Esophagus (tissue), 2 donors: ENCODE data around the gene HS3ST5. TPM values are rescaled to one million over a fixed set of nuclear protein-coding genes. Genes with fewer than 3 reads are reported as not detected.
A peak's percentile ranks its signal among the peaks of the same experiment; 100 is the strongest.

Source experiments
- H3K27ac ChIP-seq, 2 donors: one replicate each; pipeline ENCODE4 v1.5.1; 2013; ENCODE audit warnings: low read depth in 2 of 2, mild to moderate bottlenecking in 2 of 2, inconsistent platforms in 1 of 2, low read length in 1 of 2, moderate library complexity in 1 of 2
- H3K27me3 ChIP-seq, 2 donors: one replicate each; pipeline ENCODE4 v1.6.1; 2013; ENCODE audit warnings: low read length in 2 of 2, control low read depth in 1 of 2, mild to moderate bottlenecking in 1 of 2; ENCODE audit not compliant: insufficient read depth in 2 of 2, control insufficient read depth in 1 of 2
- H3K36me3 ChIP-seq, 2 donors: one replicate each; pipeline ENCODE4 v1.6.1; 2013; ENCODE audit warnings: low read length in 1 of 2; ENCODE audit not compliant: control insufficient read depth in 2 of 2, insufficient read depth in 2 of 2
- H3K4me1 ChIP-seq, 2 donors: one replicate each; pipeline ENCODE4 v1.6.1; 2013; ENCODE audit warnings: low read length in 1 of 2; ENCODE audit not compliant: control insufficient read depth in 2 of 2, insufficient read depth in 2 of 2
- H3K4me3 ChIP-seq, 2 donors: one replicate each; pipeline ENCODE4 v1.5.1; 2013; ENCODE audit warnings: low read length in 2 of 2, mild to moderate bottlenecking in 2 of 2, low read depth in 1 of 2, moderate library complexity in 1 of 2
- H3K9me3 ChIP-seq, 2 donors: one replicate each; pipeline ENCODE4 v1.6.1; 2013; ENCODE audit warnings: mild to moderate bottlenecking in 2 of 2, low read depth in 1 of 2, low read length in 1 of 2, moderate library complexity in 1 of 2; ENCODE audit not compliant: control insufficient read depth in 2 of 2, insufficient read depth in 1 of 2
- WGBS, 2 donors: extraction: QIAGEN DNeasy Blood & Tissue Kit; methylation state at CpG; one replicate each; pipeline ENCODE4 v1.1.7; 2013; 5-methylcytosine and 5-hydroxymethylcytosine counted together
- polyA plus RNA-seq, 2 donors: library from polyadenylated mRNA; stranded (reverse); fragments of 200-250 nt; gene quantifications; one replicate each; pipeline ENCODE4 v1.2.3, GENCODE V29; 2013
- donor health status: healthy with polysubstance abuse.
- donor health status: Bipolar disorder and iron deficiency.

HS3ST5 gene
- not detected for polyA plus RNA-seq

- Histone ChIP-seq H3K27me3 (peaks cover 0 to 12% of the 10 kb centered on the region in 2 donors), H3K4me3 (peak within 1 kb of the TSS; percentile 45 to 52)
Observed at GRCh38 chr6:114342826-114343781, at the start of gene HS3ST5. TSS of gene HS3ST5 (minus strand) at chr6:114343023. CDS start at chr6:114062845, 280,178 bp downstream.

DNA sequence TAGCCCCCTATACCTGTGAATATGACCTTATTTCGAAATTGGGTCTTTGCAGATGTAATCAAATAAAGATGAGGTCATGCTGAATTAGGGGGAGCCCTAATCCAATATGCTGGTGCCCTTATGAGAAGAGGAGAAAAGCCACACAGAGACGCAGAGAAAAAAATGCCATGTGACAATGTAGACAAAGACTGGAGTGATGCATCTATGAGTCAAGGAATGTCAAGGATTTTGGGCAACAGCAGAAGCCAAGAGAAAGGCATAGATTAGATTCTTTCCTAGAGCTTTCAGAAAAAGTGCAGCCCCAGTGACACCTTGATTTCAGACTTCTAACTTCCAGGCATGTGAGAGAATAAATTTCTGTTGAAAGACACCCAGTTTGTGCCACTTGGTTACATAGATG, 47.4 kb upstream of the HS3ST5 start:
- H3K27me3 ChIP-seq = no peaks in the 10 kb centered on the region
- H3K9me3 ChIP-seq = no peaks in the 10 kb centered on the region
- H3K27ac ChIP-seq = no peak overlapping the region
- no peaks in the 10 kb centered on the region for H3K4me1 ChIP-seq
- WGBS, 2 donors = 65% methylated on average over 2 of the region's 2 CpGs
- no peaks in the 10 kb centered on the region for H3K36me3 ChIP-seq
- H3K4me3 ChIP-seq = no peak overlapping the region

More at GRCh38 chr6:114342826-114343781, at the start of gene HS3ST5:
- Histone ChIP-seq H3K9me3 (no peaks in the 10 kb centered on the region), H3K27ac (no peak within 1 kb of the TSS), H3K36me3 (no peaks in the 10 kb centered on the region), H3K4me1 (peaks cover 6 to 17% of the 10 kb centered on the region in 2 donors)
- WGBS, 2 donors = 1 to 2% methylated on average over 70 to 73 of the region's 73 CpGs

DNA sequence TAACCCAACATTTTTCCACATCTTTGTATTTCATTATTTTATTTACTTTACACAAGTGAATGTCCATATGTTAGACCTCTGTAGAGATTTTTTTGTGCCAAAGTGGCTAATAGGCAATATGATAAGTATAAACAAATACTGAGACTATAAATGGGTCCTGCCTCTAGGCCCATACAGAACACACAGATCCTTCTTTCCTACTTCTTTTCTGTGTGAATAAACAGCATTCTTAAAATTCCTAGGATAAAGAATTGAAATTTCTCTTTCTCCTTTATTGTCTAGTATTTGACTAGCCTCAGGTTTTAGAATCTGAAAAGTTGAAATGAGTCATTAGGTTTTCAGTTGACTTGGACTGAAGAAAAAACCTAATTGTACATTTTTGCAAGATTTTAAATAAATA, 46.3 kb upstream of the HS3ST5 start:
- no peaks in the 10 kb centered on the region for H3K9me3 ChIP-seq
- no peaks in the 10 kb centered on the region for H3K27me3 ChIP-seq
- no peak overlapping the region for H3K4me3 ChIP-seq
- no peaks in the 10 kb centered on the region for H3K4me1 ChIP-seq
- no peaks in the 10 kb centered on the region for H3K36me3 ChIP-seq
- no peak overlapping the region for H3K27ac ChIP-seq

- Histone ChIP-seq H3K36me3 (no peaks in the 10 kb centered on the region), H3K4me3 (no peak overlapping the region), H3K27ac (no peak overlapping the region), H3K4me1 (no peaks in the 10 kb centered on the region), H3K9me3 (no peaks in the 10 kb centered on the region), H3K27me3 (no peaks in the 10 kb centered on the region)
- 84 to 90% methylated on average over 1 of the region's 1 CpG for WGBS, 2 donors
Observed at GRCh38 chr6:114382406-114382805, 39.6 kb upstream of the HS3ST5 start.

DNA sequence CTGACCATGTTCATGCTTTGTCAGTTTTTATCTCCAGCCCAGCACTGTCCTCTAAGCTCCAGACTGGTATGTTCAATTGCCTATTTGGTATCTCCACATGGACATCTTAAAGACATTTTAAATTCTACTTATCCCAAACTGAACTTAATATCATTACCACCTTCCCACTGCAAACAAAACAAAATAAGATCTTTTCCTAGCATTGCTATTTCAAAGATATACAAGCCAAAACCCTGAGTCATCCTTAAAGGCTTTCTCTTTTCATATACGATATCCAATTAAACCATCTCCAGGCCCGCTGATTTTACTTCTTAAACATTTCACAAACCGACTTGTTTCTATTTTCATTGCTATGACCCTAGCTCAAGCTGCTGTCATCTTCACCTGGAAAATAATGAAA, 35.1 kb upstream of the HS3ST5 start:
- no peaks in the 10 kb centered on the region for H3K36me3 ChIP-seq
- no peaks in the 10 kb centered on the region for H3K27me3 ChIP-seq
- no peaks in the 10 kb centered on the region for H3K9me3 ChIP-seq
- WGBS, 2 donors = 84% methylated on average over 3 of the region's 3 CpGs
- no peak overlapping the region for H3K4me3 ChIP-seq
- no peak overlapping the region for H3K27ac ChIP-seq
- no peaks in the 10 kb centered on the region for H3K4me1 ChIP-seq

DNA sequence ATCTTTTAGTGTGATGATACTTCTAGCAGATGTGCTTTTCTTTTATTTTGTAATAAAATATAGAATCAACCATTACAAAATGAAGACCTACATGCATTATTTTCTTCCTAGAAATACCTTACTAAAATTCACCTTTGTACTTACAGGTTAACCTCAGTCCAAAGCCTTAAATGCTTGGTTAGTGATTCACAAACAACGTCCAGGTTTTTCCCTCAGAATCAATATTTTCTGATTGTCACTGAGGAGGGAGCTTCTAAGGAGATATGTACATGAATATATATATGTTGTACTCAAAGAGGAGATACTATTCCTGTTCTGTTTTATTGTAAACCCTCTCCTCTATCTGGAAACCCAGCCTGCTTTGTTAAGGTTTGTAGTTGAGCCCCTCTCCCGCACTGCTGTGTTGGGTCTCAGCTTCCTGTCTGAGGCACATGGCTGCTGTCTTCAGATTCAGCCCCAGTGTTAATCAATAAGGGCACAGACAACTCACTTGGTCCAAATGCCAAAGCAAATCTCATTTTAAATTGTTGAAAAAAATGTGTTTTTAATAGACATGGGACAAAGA, 33.9 kb upstream of the HS3ST5 start:
- no peaks in the 10 kb centered on the region for H3K9me3 ChIP-seq
- no peak overlapping the region for H3K4me3 ChIP-seq
- H3K4me1 ChIP-seq = no peaks in the 10 kb centered on the region
- no peaks in the 10 kb centered on the region for H3K36me3 ChIP-seq
- H3K27ac ChIP-seq = no peak overlapping the region
- no peaks in the 10 kb centered on the region for H3K27me3 ChIP-seq
- 44 to 52% methylated on average over 2 of the region's 2 CpGs for WGBS, 2 donors

DNA sequence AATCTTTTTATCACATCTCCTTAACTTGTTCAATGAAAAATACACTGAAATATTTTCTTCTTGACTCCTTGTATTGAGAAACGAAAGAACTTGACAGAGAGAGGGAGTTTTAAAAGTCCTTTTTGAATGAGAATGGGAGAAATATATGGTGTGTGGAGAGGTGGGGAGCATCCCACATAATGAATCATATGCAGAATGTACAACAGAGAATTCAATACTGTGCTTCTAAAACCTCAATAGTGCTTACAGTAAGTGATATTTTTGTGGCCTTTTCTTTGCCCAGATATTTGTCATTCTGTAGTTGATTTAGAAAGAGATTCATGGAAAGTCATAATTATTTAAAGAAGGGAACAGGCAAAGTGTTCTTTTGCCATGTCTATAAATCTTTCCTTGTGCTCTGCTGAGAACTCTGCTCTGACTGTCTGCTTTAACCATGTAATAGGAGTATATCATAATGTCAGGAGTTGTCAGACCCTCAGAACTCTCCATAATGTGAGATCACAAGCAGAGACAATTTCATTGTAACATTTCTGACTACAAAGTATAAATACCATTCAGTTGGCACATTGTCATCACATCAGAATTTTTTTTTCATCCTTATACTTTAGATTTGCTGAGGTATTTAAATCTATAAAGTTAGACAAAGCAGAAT, 32.8 kb upstream of the HS3ST5 start:
- Histone ChIP-seq H3K27ac (no peak overlapping the region), H3K4me1 (no peaks in the 10 kb centered on the region), H3K36me3 (no peaks in the 10 kb centered on the region), H3K27me3 (no peaks in the 10 kb centered on the region), H3K4me3 (no peak overlapping the region), H3K9me3 (no peaks in the 10 kb centered on the region)
- 46 to 71% methylated on average over 1 of the region's 1 CpG for WGBS, 2 donors

GRCh38 chr6:114367315-114367961, 24.6 kb upstream of the HS3ST5 start:
- H3K27me3 ChIP-seq = no peaks in the 10 kb centered on the region
- no peaks in the 10 kb centered on the region for H3K9me3 ChIP-seq
- H3K36me3 ChIP-seq = no peaks in the 10 kb centered on the region
- H3K4me1 ChIP-seq = no peaks in the 10 kb centered on the region
- no peak overlapping the region for H3K4me3 ChIP-seq
- H3K27ac ChIP-seq = no peak overlapping the region
- WGBS, 2 donors = 81 to 83% methylated on average over 1 of the region's 1 CpG

DNA sequence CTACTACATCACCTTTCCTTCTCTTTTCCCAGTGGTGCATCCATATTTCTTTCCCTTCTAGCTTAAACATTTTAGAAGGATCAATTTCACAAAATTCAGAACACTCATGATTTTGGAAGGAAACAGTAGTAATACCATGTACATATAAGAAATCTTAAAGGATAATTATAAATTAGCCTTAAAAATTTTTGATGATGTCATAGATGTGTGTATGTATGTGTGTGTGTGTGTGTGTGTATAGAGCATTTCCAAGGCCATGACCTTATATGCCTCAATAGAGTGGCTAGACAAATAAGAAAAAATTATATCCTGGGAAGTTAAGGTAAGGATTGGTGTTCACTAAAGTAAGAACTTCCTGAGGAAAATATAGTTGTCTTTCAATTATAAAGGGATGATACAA, 24.1 kb upstream of the HS3ST5 start:
- Histone ChIP-seq H3K36me3 (no peaks in the 10 kb centered on the region), H3K4me3 (no peak overlapping the region), H3K4me1 (no peaks in the 10 kb centered on the region), H3K27ac (no peak overlapping the region), H3K27me3 (no peaks in the 10 kb centered on the region), H3K9me3 (no peaks in the 10 kb centered on the region)
